DMS153 (cell line): ENCODE measurements around the gene SLU7.

ENCODE experiments used
- DNase-seq: peaks from one replicate; lab custom pipeline; 2025; lab: John Stamatoyannopoulos, UW

Gene SLU7

GRCh38 chr5:160367261-160367660 is 51.6 kb downstream of the SLU7 start:
- no peak for DNase-seq

GRCh38 chr5:160366230-160366629 is 52.7 kb downstream of the SLU7 start:
- no peak for DNase-seq

GRCh38 chr5:160363660-160364395 is 55.1 kb downstream of the SLU7 start:
- no peak for DNase-seq

- no peak for DNase-seq
These were observed 55.7 kb downstream of the SLU7 start for GRCh38 chr5:160363211-160363610.

- no peak for DNase-seq
These were observed 57.2 kb downstream of the SLU7 start for GRCh38 chr5:160361624-160362228.

GRCh38 chr5:160360310-160360709 is 58.6 kb downstream of the SLU7 start:
- no peak for DNase-seq

GRCh38 chr5:160359816-160360215 is 59.1 kb downstream of the SLU7 start:
- no peak for DNase-seq

GRCh38 chr5:160359242-160359641 is 59.6 kb downstream of the SLU7 start:
- DNase-seq: no peak

- DNase-seq: no peak
These were observed 60.9 kb downstream of the SLU7 start for GRCh38 chr5:160357861-160358411.

- no peak for DNase-seq
These were observed 61.5 kb downstream of the SLU7 start for GRCh38 chr5:160357394-160357793.

GRCh38 chr5:160356550-160357347 is 62.1 kb downstream of the SLU7 start:
- DNase-seq: no peak

GRCh38 chr5:160354666-160355065 is 64.2 kb downstream of the SLU7 start:
- DNase-seq: no peak

- no peak for DNase-seq
These were observed 65.5 kb downstream of the SLU7 start for GRCh38 chr5:160353379-160353778.

- DNase-seq: no peak
These were observed 66.6 kb downstream of the SLU7 start for GRCh38 chr5:160352308-160352707.
